Globus pallidus (tissue), 1 donor: Measurements from ENCODE around the gene SLC38A1.
"Not testable (repeated sequence)": the region's sequence is repeated elsewhere in the genome, so short reads cannot be mapped to it uniquely, and the experiment has no call there.

Source experiments
- DNase-seq: peaks from one replicate; pipeline ENCODE4 v3.0.0-alpha.2; 2015; ENCODE audit warnings: low spot score

SLC38A1 gene

GRCh38 chr12:46264057-46264456 lies 4.8 kb downstream of the SLC38A1 start:
- no peak for DNase-seq

GRCh38 chr12:46263140-46264016 lies 5.5 kb downstream of the SLC38A1 start:
- DNase-seq = no peak

- no peak for DNase-seq
Measured at GRCh38 chr12:46261646-46262045, 7.2 kb downstream of the SLC38A1 start.

- no peak for DNase-seq
Measured at GRCh38 chr12:46260913-46261476, 7.8 kb downstream of the SLC38A1 start.

GRCh38 chr12:46260124-46260912 lies 8.5 kb downstream of the SLC38A1 start:
- DNase-seq = no peak

- no peak for DNase-seq
Measured at GRCh38 chr12:46259713-46260112, 9.1 kb downstream of the SLC38A1 start.

GRCh38 chr12:46259071-46259470 lies 9.8 kb downstream of the SLC38A1 start:
- DNase-seq = no peak

GRCh38 chr12:46258129-46258528 lies 10.7 kb downstream of the SLC38A1 start:
- DNase-seq = no peak

- no peak for DNase-seq
Measured at GRCh38 chr12:46256942-46257341, 11.9 kb downstream of the SLC38A1 start.

GRCh38 chr12:46253544-46254162 lies 15.2 kb downstream of the SLC38A1 start:
- DNase-seq = no peak

GRCh38 chr12:46251994-46252393 lies 16.8 kb downstream of the SLC38A1 start:
- not testable (repeated sequence) for DNase-seq

GRCh38 chr12:46249960-46250359 lies 18.9 kb downstream of the SLC38A1 start:
- not testable (repeated sequence) for DNase-seq

- DNase-seq = no peak
Measured at GRCh38 chr12:46246021-46246700, 22.7 kb downstream of the SLC38A1 start.

GRCh38 chr12:46244997-46245396 lies 23.8 kb downstream of the SLC38A1 start:
- no peak for DNase-seq

- DNase-seq = no peak
Measured at GRCh38 chr12:46244273-46244915, 24.4 kb downstream of the SLC38A1 start.

- DNase-seq = no peak
Measured at GRCh38 chr12:46242569-46242968, 26.3 kb downstream of the SLC38A1 start.

- no peak for DNase-seq
Measured at GRCh38 chr12:46240436-46240835, 28.4 kb downstream of the SLC38A1 start.

- DNase-seq = no peak
Measured at GRCh38 chr12:46238821-46239220, 30.0 kb downstream of the SLC38A1 start.

- no peak for DNase-seq
Measured at GRCh38 chr12:46237371-46238045, 31.3 kb downstream of the SLC38A1 start.

GRCh38 chr12:46234000-46234399 lies 34.8 kb downstream of the SLC38A1 start:
- no peak for DNase-seq

- no peak for DNase-seq
Measured at GRCh38 chr12:46233423-46233822, 35.4 kb downstream of the SLC38A1 start.
